K562 (cell line): ENCODE data around the gene KCNT1. TPM values are rescaled to one million over a fixed set of nuclear protein-coding genes. Genes with fewer than 3 reads are reported as not detected.

ENCODE experiments used
- ATAC-seq: fragments of 200-7000 bp; cut with Tn5 transposase; 3 replicates; pipeline ENCODE4 v1.9.1; 2020; ENCODE audit warnings: moderate library complexity
- BruUV-seq: library from RNA; stranded (reverse); fragments of 400-500 nt; replicated peaks from 2 replicates; lab custom pipeline; 2021; lab: Mats Ljungman, UMichigan
- CTCF ChIA-PET: fragments of 300-600 bp; formaldehyde crosslinking; extraction: SDS; loops from one replicate; lab custom pipeline; 2021; ENCODE audit warnings: low intra/inter-chr PET ratio; lab: Yijun Ruan, JAX
- POLR2A ChIA-PET: fragments of 300-600, 350-650 bp; sonication (Branson Sonifier 250); formaldehyde crosslinking; extraction: SDS; loops from one replicate; lab custom pipeline; 2021; ENCODE audit warnings: antibody characterized with exemption, inconsistent platforms; lab: Yijun Ruan, JAX
- DNase-seq, 4 experiments: peaks; one replicate each; pipeline versions ENCODE4 v3.0.0 to v3.0.0-alpha.2; 2011 to 2018; ENCODE audit warnings: low spot score in 3 of 4, mixed read lengths in 3 of 4; ENCODE audit errors: extremely low read depth in 1 of 4
- FAIRE-seq: peaks from 2 replicates; lab custom pipeline; 2011; peaks lifted over from hg19 to GRCh38; lab: Jason Lieb, UNC
- H2AFZ ChIP-seq: 2 replicates; pipeline ENCODE4 v1.6.0; 2011; ENCODE audit warnings: low read depth, low read length, control low read depth, inconsistent platforms
- H3K27ac ChIP-seq: fragments of 200-600 bp; 3 replicates; pipeline ENCODE4 v1.8.0; 2011; ENCODE audit warnings: low read depth, mild to moderate bottlenecking, control low read depth, inconsistent platforms, low read length, moderate library complexity, mixed read lengths; ENCODE audit errors: extremely low read depth
- H3K27me3 ChIP-seq, 2 experiments: fragments of 300-600 bp in 1 of 2; 2 replicates in 1 of 2; 3 replicates in 1 of 2; pipeline versions ENCODE4 v1.6.0 to v1.8.0; 2011; ENCODE audit warnings: inconsistent platforms in 2 of 2, low read length in 2 of 2, mild to moderate bottlenecking in 1 of 2, mixed read lengths in 1 of 2, moderate library complexity in 1 of 2; ENCODE audit not compliant: control insufficient read depth in 2 of 2, insufficient read depth in 2 of 2
- H3K36me3 ChIP-seq: fragments of 300-600 bp; 3 replicates; pipeline ENCODE4 v1.8.0; 2011; ENCODE audit warnings: mild to moderate bottlenecking, low read length, inconsistent platforms; ENCODE audit not compliant: control insufficient read depth, insufficient read depth
- H3K4me1 ChIP-seq, 2 experiments: fragments of 200-600 bp in 1 of 2; replicated peaks in 1 of 2; 2 replicates in 1 of 2; 3 replicates in 1 of 2; pipeline versions ENCODE4 v1.5.1 to v1.8.0; 2011; ENCODE audit warnings: inconsistent platforms in 2 of 2, low read length in 2 of 2, mild to moderate bottlenecking in 1 of 2, mixed read lengths in 1 of 2, moderate library complexity in 1 of 2; ENCODE audit not compliant: control insufficient read depth in 2 of 2, insufficient read depth in 2 of 2
- H3K4me2 ChIP-seq: 2 replicates; pipeline ENCODE4 v1.6.1; 2011; ENCODE audit warnings: low read length, control low read depth, inconsistent platforms, mixed read lengths; ENCODE audit not compliant: insufficient read depth
- H3K4me3 ChIP-seq: fragments of 200-600 bp; sonication (generic), shearing (Covaris generic); 2 replicates; pipeline ENCODE4 v1.5.1; 2016; ENCODE audit warnings: control low read depth, inconsistent platforms
- H3K79me2 ChIP-seq: fragments of 200-600 bp; 3 replicates; pipeline ENCODE4 v1.8.0; 2011; ENCODE audit warnings: low read length, inconsistent platforms; ENCODE audit not compliant: control insufficient read depth, insufficient read depth
- H3K9ac ChIP-seq, 2 experiments: 2 replicates each; pipeline versions ENCODE4 v1.6.0 to v1.6.1; 2011; ENCODE audit warnings: low read depth in 2 of 2, low read length in 2 of 2, control low read depth in 1 of 2, inconsistent platforms in 1 of 2, mild to moderate bottlenecking in 1 of 2, mixed read lengths in 1 of 2; ENCODE audit not compliant: insufficient read depth in 1 of 2
- H3K9me1 ChIP-seq: one replicate; pipeline ENCODE4 v1.6.0; 2011; ENCODE audit warnings: inconsistent platforms, mild to moderate bottlenecking, low read length, moderate library complexity; ENCODE audit not compliant: control insufficient read depth, insufficient read depth
- H3K9me3 ChIP-seq: replicated peaks from 2 replicates; pipeline ENCODE4 v1.5.1; 2011; ENCODE audit warnings: low read depth, low read length, inconsistent platforms; ENCODE audit not compliant: control insufficient read depth, insufficient read depth
- H4K20me1 ChIP-seq: replicated peaks from 2 replicates; pipeline ENCODE4 v1.6.1; 2011; ENCODE audit warnings: low read length, inconsistent platforms, mixed read lengths; ENCODE audit not compliant: control insufficient read depth, insufficient read depth
- ASH1L ChIP-seq: fragments of 450-650 bp; IDR thresholded peaks from 2 replicates; pipeline ENCODE4 v1.6.1; 2018; ENCODE audit warnings: borderline replicate concordance, mild to moderate bottlenecking, low read depth; ENCODE audit not compliant: partially characterized antibody
- BACH1 ChIP-seq: fragments of 200-800 bp; sonication (Bioruptor generic); IDR thresholded peaks from 2 replicates; pipeline ENCODE4 v1.6.1; 2016; ENCODE audit warnings: missing genetic modification characterization, missing compliant biosample characterization
- EHMT2 ChIP-seq: fragments of 450-650 bp; IDR thresholded peaks from 2 replicates; pipeline ENCODE4 v1.6.1; 2018; ENCODE audit warnings: antibody characterized with exemption
- NR1H2 ChIP-seq: sonication (generic); formaldehyde crosslinking; IDR thresholded peaks from 2 replicates; pipeline ENCODE4 v1.4.0; 2020; ENCODE audit warnings: mild to moderate bottlenecking, missing genetic modification reagents
- RBM17 ChIP-seq: fragments of 200-400 bp; formaldehyde crosslinking; IDR thresholded peaks from 2 replicates; pipeline ENCODE4 v1.6.1; 2017; ENCODE audit warnings: low read depth, mild to moderate bottlenecking, low read length, borderline replicate concordance
- SMC3 ChIP-seq: conservative IDR thresholded peaks from 2 replicates; pipeline ENCODE4 v1.6.1; 2011; ENCODE audit warnings: low read depth, low read length, improper control_type of control experiment; ENCODE audit not compliant: insufficient read depth
- ZNF766 ChIP-seq: fragments of 200-800 bp; sonication (Bioruptor generic); conservative IDR thresholded peaks from 2 replicates; pipeline ENCODE4 v1.6.1; 2016; ENCODE audit warnings: missing genetic modification characterization, missing compliant biosample characterization
- WGBS: fragments of 100-300 bp; shearing (Covaris generic); methylation state at CpG from one replicate; pipeline ENCODE4 v1.1.6; 2016; ENCODE audit warnings: low coverage, mixed read lengths; ENCODE audit not compliant: insufficient coverage; ENCODE audit errors: missing lambda C conversion rate; 5-methylcytosine and 5-hydroxymethylcytosine counted together
- in situ Hi-C: fragments of 300-500 bp; cut with MboI; formaldehyde crosslinking; loops from 4 replicates; pipeline ENCODE4 v1.15.0; 2018; ENCODE audit warnings: inconsistent platforms, mixed read lengths
- intact Hi-C: fragments of 100-400 bp; cut with micrococcal nuclease; formaldehyde crosslinking; loops from 2 replicates; pipeline ENCODE4 v1.14.2; 2022
- polyA plus RNA-seq, 8 experiments: library from polyadenylated mRNA; depleted of rRNA in 4 of 8; stranded (reverse) in 5 of 8; unstranded in 3 of 8; fragments of >200 nt; fragmentation: Nextera tagmentation in 2 of 8; fragmentation: Illumina TruSeq in 1 of 8; extraction: Ambion mirVana in 2 of 8; extraction: Trizol in 1 of 8; gene quantifications; 2 replicates each; pipeline versions ENCODE4 v1.2.1 to v1.2.3, GENCODE V29; 2011 to 2014; ENCODE audit warnings: inconsistent platforms in 1 of 8, missing spikeins in 1 of 8
- total RNA-seq, 7 experiments: library from RNA; depleted of rRNA in 6 of 7; stranded (reverse); fragments of >200 nt in 6 of 7; fragmentation: Illumina TruSeq in 2 of 7; extraction: Trizol in 2 of 7; gene quantifications; 2 replicates each; pipeline versions ENCODE4 v1.2.1 to v1.2.3, GENCODE V29; 2011 to 2021; ENCODE audit warnings: low replicate concordance in 1 of 7
- TF ChIP-seq, protein P1 (sequence below): fragments of 450-650 bp; IDR thresholded peaks from 2 replicates; pipeline ENCODE4 v1.6.1; 2017; ENCODE audit warnings: antibody characterized with exemption
- TF ChIP-seq, protein P2 (sequence below): fragments of 450-650 bp; IDR thresholded peaks from 2 replicates; pipeline ENCODE4 v1.6.1; 2017; ENCODE audit warnings: mild to moderate bottlenecking, moderate library complexity

KCNT1 gene
- total and polyA plus RNA-seq, 9 of the 15 experiments (the other 6 are each of a cell fraction or from before 2014, with no cell fraction given): 0.05 TPM; not detected in 8

DNA sequence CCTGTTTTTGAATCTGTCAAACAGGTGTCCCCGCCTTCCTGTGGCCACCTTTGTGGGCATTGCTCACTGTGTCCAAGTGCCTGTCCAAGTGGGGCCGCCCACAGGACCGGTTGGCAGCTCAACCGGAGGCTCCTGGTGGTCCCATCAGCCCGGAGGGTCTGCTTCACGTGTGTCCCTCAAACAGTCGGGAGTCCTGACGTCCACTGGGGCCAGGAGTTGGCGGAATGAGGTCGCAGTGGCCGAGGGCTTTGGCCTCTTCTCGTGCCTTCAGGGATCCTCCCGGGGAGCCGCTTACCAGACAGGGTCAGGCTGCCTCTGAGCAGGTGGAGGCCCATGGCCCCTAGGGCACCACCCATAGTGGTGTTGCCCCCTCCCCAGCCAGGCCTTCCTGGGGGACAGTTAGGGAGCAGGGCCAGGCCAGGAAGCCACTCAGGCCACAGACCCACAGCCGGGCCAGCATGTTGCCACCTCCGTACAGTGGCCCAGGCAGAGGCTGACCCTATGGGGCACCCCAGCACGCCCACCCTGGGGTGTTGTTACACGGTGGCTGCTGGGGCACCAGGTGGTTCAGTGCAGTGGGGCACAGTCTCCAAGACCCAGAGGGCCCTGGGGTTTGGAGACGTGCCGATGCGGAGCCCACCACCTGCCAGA is 69.5 kb downstream of the KCNT1 start:
- BruUV-seq: no TSS peak
- ChIA-PET CTCF (no interaction called here), POLR2A (no interaction called here)
- no peaks in the 10 kb centered on the region for H3K9me3 ChIP-seq
- ATAC-seq: no peak; the same call in 2 of the 3 replicates
- intact Hi-C loops: no loop called here
- H3K36me3 ChIP-seq: no peaks in the 10 kb centered on the region
- H3K79me2 ChIP-seq: no peaks in the 10 kb centered on the region
- in situ Hi-C loops: no loop called here
- H3K27me3 ChIP-seq: peaks cover 3 to 62% of the 10 kb centered on the region in 2 experiments; a peak in 3 of 5 replicates
- H3K9ac ChIP-seq: no peak overlapping the region
- 2% methylated on average over 19 of the region's 21 CpGs for WGBS
- H3K4me2 ChIP-seq: no peak overlapping the region
- no peak overlapping the region for H2AFZ ChIP-seq
- H4K20me1 ChIP-seq: peaks cover 8% of the 10 kb centered on the region
- no peak overlapping the region for H3K4me3 ChIP-seq
- FAIRE-seq: no peak
- no peak overlapping the region for H3K27ac ChIP-seq
- peaks cover 6% of the 10 kb centered on the region for H3K9me1 ChIP-seq
- TF ChIP-seq BACH1 (tag) (no peak), SMC3 (no peak), RBM17 (no peak), NR1H2 (CRISPR knock-in tag) (no peak), ZNF766 (CRISPR knock-in tag) (no peak), ASH1L (no peak), EHMT2 (no peak)
- TF ChIP-seq, protein P1, sequence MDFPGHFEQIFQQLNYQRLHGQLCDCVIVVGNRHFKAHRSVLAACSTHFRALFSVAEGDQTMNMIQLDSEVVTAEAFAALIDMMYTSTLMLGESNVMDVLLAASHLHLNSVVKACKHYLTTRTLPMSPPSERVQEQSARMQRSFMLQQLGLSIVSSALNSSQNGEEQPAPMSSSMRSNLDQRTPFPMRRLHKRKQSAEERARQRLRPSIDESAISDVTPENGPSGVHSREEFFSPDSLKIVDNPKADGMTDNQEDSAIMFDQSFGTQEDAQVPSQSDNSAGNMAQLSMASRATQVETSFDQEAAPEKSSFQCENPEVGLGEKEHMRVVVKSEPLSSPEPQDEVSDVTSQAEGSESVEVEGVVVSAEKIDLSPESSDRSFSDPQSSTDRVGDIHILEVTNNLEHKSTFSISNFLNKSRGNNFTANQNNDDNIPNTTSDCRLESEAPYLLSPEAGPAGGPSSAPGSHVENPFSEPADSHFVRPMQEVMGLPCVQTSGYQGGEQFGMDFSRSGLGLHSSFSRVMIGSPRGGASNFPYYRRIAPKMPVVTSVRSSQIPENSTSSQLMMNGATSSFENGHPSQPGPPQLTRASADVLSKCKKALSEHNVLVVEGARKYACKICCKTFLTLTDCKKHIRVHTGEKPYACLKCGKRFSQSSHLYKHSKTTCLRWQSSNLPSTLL: no peak
- TF ChIP-seq, protein P2, sequence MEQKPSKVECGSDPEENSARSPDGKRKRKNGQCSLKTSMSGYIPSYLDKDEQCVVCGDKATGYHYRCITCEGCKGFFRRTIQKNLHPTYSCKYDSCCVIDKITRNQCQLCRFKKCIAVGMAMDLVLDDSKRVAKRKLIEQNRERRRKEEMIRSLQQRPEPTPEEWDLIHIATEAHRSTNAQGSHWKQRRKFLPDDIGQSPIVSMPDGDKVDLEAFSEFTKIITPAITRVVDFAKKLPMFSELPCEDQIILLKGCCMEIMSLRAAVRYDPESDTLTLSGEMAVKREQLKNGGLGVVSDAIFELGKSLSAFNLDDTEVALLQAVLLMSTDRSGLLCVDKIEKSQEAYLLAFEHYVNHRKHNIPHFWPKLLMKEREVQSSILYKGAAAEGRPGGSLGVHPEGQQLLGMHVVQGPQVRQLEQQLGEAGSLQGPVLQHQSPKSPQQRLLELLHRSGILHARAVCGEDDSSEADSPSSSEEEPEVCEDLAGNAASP: no peak
- peaks cover 0 to 44% of the 10 kb centered on the region in 2 experiments; a peak in 2 of 5 replicates for H3K4me1 ChIP-seq
- no peak for DNase-seq
